OCI-LY3 (cell line): ENCODE results near the gene FBXO40.
"Not testable (repeated sequence)": the region's sequence is repeated elsewhere in the genome, so short reads cannot be mapped to it uniquely, and the experiment has no call there.

Source experiments
- H2AFZ ChIP-seq: fragments of 200-600, 300-600 bp; shearing (Covaris generic); 2 replicates; pipeline ENCODE4 v1.6.0; 2014; ENCODE audit warnings: antibody characterized with exemption, low read depth, low read length
- H3K27ac ChIP-seq: fragments of 200-600, 300-600 bp; sonication (generic); 2 replicates; pipeline ENCODE4 v1.5.1; 2014; ENCODE audit warnings: mild to moderate bottlenecking, low read length, moderate library complexity, mixed read lengths
- H3K27me3 ChIP-seq: fragments of 200-600, 300-600 bp; sonication (generic); 2 replicates; pipeline ENCODE4 v1.6.1; 2014; ENCODE audit warnings: low read depth, low read length, mixed read lengths
- H3K36me3 ChIP-seq: fragments of 200-600, 300-600 bp; sonication (generic); replicated peaks from 2 replicates; pipeline ENCODE3; 2014; ENCODE audit warnings: low read depth, low read length, mixed read lengths
- H3K4me1 ChIP-seq: fragments of 300-600, 200-600 bp; sonication (generic); 2 replicates; pipeline ENCODE4 v1.6.1; 2014; ENCODE audit warnings: low read length, mixed read lengths
- H3K4me2 ChIP-seq: fragments of 200-600, 300-600 bp; sonication (generic); 2 replicates; pipeline ENCODE4 v1.6.1; 2014; ENCODE audit warnings: low read length, mixed read lengths
- H3K4me3 ChIP-seq: fragments of 300-600, 200-600 bp; sonication (generic); 2 replicates; pipeline ENCODE4 v1.5.1; 2014; ENCODE audit warnings: antibody characterized with exemption, mild to moderate bottlenecking, low read length, moderate library complexity
- H3K79me2 ChIP-seq: fragments of 300-600, 200-600 bp; shearing (Covaris generic); 2 replicates; pipeline ENCODE4 v1.6.1; 2014; ENCODE audit warnings: mild to moderate bottlenecking, low read length, mixed read lengths
- H3K9ac ChIP-seq: fragments of 300-600, 200-600 bp; shearing (Covaris generic); 2 replicates; pipeline ENCODE4 v1.6.0; 2014; ENCODE audit warnings: mild to moderate bottlenecking, low read length, moderate library complexity
- H3K9me3 ChIP-seq: fragments of 200-600, 300-600 bp; shearing (Covaris generic); 2 replicates; pipeline ENCODE4 v1.6.1; 2014; ENCODE audit warnings: low read length, mixed read lengths; ENCODE audit not compliant: insufficient read depth
- H4K20me1 ChIP-seq: fragments of 200-600, 300-600 bp; sonication (generic); 2 replicates; pipeline ENCODE4 v1.6.1; 2016; ENCODE audit warnings: low read length, mixed read lengths; ENCODE audit not compliant: insufficient read depth
- EZH2phosphoT487 ChIP-seq: fragments of 200-600 bp; shearing (Covaris generic); IDR thresholded peaks from 2 replicates; pipeline ENCODE4 v1.6.1; 2018; ENCODE audit warnings: antibody characterized with exemption, mixed run types, low read depth
- TF ChIP-seq, protein P1 (sequence below): fragments of 200-600, 300-600 bp; sonication (generic); IDR thresholded peaks from 2 replicates; pipeline ENCODE4 v1.5.1; 2014; ENCODE audit warnings: antibody characterized with exemption, low read length, low read depth

FBXO40 gene

DNA sequence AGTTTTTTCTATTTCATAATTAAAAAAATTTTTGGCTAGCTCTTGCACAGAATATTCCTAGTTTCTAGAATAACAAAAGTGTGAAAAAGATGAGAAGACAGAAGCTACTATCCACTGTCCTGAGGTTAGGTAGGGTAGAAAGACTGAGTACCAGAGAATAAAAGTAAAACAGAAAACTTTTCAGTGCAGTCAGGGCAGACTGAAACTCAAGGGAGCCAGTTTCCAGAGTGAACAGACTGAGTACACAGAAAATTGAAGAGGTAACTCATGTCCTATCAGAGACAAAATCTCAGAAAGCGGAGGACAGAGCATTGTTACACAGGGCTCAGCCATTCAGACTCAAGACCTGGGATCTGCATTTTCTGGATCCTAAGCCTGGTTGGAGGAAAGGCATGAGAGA lies 8.8 kb upstream of the FBXO40 start:
- Histone ChIP-seq H3K4me1 (no peaks in the 10 kb centered on the region), H2AFZ (no peak overlapping the region), H3K27ac (no peak overlapping the region), H3K27me3 (no peaks in the 10 kb centered on the region), H3K4me3 (no peak overlapping the region), H3K9me3 (no peaks in the 10 kb centered on the region), H3K4me2 (no peak overlapping the region), H3K36me3 (no peaks in the 10 kb centered on the region), H3K9ac (no peak overlapping the region), H3K79me2 (no peaks in the 10 kb centered on the region), H4K20me1 (no peaks in the 10 kb centered on the region)
- TF ChIP-seq, protein P1, sequence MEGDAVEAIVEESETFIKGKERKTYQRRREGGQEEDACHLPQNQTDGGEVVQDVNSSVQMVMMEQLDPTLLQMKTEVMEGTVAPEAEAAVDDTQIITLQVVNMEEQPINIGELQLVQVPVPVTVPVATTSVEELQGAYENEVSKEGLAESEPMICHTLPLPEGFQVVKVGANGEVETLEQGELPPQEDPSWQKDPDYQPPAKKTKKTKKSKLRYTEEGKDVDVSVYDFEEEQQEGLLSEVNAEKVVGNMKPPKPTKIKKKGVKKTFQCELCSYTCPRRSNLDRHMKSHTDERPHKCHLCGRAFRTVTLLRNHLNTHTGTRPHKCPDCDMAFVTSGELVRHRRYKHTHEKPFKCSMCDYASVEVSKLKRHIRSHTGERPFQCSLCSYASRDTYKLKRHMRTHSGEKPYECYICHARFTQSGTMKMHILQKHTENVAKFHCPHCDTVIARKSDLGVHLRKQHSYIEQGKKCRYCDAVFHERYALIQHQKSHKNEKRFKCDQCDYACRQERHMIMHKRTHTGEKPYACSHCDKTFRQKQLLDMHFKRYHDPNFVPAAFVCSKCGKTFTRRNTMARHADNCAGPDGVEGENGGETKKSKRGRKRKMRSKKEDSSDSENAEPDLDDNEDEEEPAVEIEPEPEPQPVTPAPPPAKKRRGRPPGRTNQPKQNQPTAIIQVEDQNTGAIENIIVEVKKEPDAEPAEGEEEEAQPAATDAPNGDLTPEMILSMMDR, result no peak
- no peak for TF ChIP-seq EZH2phosphoT487

DNA sequence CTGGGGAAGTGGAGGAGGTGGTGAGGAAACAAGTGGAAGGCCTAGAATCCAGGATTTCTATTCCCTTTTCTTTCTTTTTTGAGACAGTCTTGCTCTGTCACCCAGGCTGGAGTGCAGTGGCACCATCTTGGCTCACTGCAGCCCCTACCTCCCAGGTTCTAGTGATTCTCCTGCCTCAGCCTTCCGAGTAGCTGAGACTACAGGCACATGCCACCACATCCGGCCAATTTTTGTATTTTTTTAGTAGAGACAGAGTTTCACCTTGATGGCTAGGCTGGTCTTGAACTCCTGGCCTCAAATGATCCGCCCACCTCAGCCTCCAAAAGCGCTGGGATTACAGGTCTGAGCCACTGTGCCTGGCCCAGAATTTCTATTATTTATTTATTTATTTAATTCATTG lies 627 bp downstream of the FBXO40 start:
- not testable (repeated sequence) for H3K79me2 ChIP-seq, H3K4me3 ChIP-seq, H3K27ac ChIP-seq, H4K20me1 ChIP-seq, H2AFZ ChIP-seq, H3K9ac ChIP-seq, H3K36me3 ChIP-seq, H3K27me3 ChIP-seq, H3K9me3 ChIP-seq
- Histone ChIP-seq H3K4me1 (peaks cover 19% of the 10 kb centered on the region), H3K4me2 (peak overlapping the region; percentile 50)

DNA sequence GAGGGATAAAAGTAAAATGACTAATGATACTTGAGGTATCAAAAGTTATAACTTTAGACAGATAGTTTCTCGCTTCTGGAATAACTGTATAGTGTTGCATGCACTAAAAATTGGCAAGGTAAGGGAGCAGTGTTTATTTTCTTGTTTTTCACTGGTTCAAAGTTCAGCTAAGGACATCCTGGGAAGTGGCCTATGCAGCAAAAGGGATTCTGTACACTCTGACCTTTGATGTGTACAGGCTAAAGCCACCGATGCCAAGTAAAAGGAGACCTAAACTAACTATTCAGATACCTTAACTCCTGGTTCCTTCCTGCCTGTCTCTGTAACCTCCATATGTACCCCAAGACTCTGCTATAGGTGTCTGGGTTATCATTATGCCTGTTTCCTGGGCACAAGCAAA lies 1.7 kb downstream of the FBXO40 start:
- Histone ChIP-seq H3K9me3 (no peaks in the 10 kb centered on the region), H3K9ac (no peak overlapping the region), H3K27me3 (no peaks in the 10 kb centered on the region), H3K4me2 (no peak overlapping the region), H3K27ac (no peak overlapping the region), H2AFZ (no peak overlapping the region), H3K4me3 (no peak overlapping the region), H3K79me2 (no peaks in the 10 kb centered on the region), H3K4me1 (peaks cover 19% of the 10 kb centered on the region), H4K20me1 (no peaks in the 10 kb centered on the region), H3K36me3 (no peaks in the 10 kb centered on the region)
- TF ChIP-seq EZH2phosphoT487, result no peak
- TF ChIP-seq, protein P1, result no peak

DNA sequence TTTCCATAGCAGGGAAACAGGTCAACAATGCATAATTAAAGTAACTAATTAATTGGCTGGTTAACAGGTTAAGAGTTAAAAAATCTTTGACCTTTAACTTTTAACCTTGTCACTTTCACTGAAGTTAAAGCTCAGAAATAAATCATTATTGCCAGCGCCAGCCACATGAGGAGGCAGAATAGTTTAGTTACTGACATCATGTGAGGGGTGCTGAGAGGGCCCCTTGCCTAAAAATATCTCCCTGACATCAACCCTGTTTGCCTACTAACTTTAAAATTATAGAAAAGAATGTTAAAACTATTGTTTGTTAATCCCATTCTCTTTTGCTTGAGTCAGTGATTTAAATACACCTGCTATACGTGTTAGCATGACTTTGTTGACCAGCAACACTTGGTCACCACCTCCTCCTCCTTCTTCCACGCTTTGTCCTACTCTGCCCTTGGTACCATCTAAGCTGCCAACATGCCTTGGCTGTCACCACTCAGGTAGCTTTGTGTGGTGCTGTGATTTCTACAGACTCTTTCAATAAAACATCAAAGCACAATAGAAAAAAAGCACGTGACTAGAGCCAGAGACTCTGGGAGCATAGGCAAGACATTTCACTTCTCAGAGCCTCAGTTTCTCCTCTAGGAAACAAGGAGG lies 2.7 kb downstream of the FBXO40 start:
- Histone ChIP-seq H3K9me3 (no peaks in the 10 kb centered on the region), H3K27ac (no peak overlapping the region), H2AFZ (no peak overlapping the region), H3K27me3 (no peaks in the 10 kb centered on the region), H3K4me2 (no peak overlapping the region), H4K20me1 (no peaks in the 10 kb centered on the region), H3K79me2 (no peaks in the 10 kb centered on the region), H3K4me1 (peaks cover 19% of the 10 kb centered on the region), H3K36me3 (no peaks in the 10 kb centered on the region), H3K4me3 (no peak overlapping the region), H3K9ac (no peak overlapping the region)
- no peak for TF ChIP-seq EZH2phosphoT487
- TF ChIP-seq, protein P1, result no peak
